CD4-positive, alpha-beta T cell treated with Interleukin-2 at 100 ng/mL for 4 hours (primary cell): Measurements from ENCODE around the gene SOCS1.

Experiments used
- DNase-seq: peaks from one replicate; pipeline ENCODE4 v3.0.0-alpha.2; 2020; ENCODE audit warnings: low spot score

The SOCS1 gene

GRCh38 chr16:11260596-11260966 is 4.6 kb upstream of the SOCS1 start:
- DNase-seq = no peak

DNA sequence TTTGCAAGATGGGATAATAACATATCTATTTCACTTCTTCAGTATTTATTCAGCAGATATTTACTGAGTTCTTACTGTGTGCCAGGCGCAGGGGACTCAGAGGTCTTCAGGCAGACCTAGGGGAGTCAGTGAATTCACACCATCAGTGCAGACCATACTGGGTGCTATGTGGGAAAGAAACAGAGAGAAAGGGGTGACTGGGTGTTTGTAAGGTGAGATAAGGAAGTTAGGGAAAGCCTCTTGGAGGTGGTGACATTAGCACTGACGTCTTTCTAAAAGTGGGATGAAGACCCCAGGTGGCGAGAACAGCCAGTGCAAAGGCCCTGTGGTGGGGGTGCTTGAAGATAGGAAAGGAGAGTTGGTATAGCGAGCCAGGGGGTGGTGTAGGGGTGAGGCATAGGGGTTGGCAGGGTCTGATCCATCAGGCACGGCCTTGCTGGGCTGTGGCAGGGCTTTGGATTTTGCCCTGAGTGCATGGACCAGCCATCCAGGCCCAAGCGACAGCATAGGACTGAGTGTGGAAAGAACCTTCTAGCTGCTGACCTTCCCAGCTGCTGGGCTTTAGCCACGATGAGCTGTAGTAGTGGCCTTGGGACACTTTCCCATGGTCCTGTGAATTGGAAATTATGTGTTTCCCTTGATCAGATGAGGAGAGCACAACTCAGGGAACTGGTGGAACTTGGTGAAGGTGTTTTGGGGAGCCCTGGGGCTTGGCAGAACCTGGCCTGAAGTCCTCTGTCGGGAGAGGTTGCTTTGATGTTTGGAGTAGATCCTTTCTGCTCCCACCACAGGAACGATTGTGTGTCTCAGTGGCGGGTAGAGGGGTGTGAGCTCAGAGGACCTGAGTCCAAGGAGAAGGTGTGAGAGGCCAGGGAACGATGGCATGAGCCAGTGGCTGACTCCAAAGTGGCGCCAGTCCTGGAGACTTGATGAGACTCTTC is 3.9 kb upstream of the SOCS1 start:
- no peak for DNase-seq

GRCh38 chr16:11258553-11259492 is 2.8 kb upstream of the SOCS1 start:
- peak; percentile 55 for DNase-seq

- peak; percentile 74 for DNase-seq
Observed at GRCh38 chr16:11257131-11257938, 1.3 kb upstream of the SOCS1 start.

GRCh38 chr16:11256661-11257130 is 692 bp upstream of the SOCS1 start:
- no peak for DNase-seq

DNA sequence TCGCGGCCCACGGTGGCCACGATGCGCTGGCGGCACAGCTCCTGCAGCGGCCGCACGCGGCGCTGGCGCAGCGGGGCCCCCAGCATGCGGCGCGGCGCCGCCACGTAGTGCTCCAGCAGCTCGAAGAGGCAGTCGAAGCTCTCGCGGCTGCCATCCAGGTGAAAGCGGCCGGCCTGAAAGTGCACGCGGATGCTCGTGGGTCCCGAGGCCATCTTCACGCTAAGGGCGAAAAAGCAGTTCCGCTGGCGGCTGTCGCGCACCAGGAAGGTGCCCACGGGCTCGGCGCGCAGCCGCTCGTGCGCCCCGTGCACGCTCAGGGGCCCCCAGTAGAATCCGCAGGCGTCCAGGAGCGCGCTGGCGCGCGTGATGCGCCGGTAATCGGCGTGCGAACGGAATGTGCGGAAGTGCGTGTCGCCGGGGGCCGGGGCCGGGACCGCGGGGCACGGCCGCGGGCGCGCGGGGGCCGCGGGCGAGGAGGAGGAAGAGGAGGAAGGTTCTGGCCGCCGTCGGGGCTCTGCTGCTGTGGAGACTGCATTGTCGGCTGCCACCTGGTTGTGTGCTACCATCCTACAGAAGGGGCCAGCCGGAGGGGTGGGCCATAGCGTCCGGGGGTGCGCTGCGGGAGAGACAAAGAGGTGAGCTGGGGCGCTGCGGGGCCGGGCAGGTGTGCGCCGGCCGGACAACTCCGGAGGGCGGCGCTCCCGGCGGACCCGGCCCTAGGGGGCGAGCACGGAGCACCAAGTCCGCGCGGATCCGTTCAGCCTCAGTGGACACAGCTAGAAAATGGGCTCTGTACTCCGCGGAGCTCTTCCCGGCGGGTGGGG is 879 bp downstream of the SOCS1 start:
- DNase-seq = peak; percentile 64

- no peak for DNase-seq
Observed at GRCh38 chr16:11253995-11254912, 1.8 kb downstream of the SOCS1 start.

- peak; percentile 66 for DNase-seq
Observed at GRCh38 chr16:11253009-11253994, 2.7 kb downstream of the SOCS1 start.

DNA sequence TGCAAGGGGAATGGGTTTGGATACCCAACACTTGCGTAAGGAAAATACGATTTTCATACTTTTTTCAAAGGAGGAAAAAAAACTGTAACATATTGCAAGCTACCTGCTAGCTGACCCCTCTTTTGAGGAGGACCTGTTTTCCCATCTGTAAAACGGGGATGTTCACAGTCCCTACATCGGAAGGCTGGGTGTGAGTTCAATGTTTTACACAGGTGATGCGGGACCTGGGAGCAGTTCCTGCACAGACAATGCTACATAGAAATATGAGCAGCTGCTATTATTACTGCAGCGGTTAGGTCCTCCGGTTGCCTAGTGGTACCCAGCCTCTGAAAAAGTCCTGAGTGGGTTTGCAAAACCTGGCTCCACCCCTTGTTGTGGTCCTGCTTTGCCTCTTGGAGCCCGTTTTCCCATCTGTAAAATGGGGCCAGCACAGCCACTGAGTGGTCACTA is 3.5 kb downstream of the SOCS1 start:
- DNase-seq = no peak

DNA sequence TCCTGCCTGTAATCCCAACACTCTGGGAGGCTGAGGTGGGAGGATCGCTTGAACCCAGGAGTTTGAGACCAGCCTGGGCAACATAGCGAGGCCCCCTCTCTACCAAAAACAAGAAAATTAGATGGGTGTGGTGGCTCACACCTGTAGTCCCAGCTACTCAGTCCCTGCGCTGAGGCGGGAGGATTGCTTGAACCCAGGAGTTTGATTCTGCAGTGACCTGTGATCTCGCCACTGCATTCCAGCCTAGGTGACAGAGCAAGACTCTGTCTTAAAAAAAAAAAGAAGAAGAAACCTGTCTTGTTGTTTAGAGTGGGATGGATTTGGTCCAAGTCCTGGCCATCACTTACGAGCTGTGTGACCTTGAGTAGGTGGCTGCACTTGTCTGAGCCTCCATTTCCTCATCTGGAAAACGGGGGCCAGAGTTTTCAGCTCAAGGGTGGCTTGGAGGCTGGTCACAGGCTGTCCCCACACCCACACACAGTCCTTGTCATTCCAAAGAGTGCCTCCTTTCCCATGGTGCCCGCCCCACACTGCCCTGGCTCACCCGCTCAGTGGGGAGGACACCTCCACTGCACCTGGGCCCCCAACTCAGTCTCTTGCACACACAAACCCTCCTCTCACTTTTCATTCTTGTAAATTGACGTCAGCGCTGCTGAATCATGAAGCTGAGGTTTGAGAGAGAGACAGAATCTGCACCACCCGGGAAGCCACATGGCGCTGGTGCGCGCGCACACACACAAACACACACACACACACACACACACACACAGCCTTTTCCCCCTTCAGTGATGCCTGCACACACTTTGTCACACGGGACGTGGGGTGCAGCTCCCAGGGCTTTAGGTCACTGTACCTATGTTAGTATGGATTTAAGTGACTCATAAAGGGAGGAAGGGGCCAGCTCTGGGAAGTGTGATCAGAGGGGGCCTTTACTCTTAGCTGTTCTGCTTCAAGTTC is 4.2 kb downstream of the SOCS1 start:
- DNase-seq = peak; percentile 90

DNA sequence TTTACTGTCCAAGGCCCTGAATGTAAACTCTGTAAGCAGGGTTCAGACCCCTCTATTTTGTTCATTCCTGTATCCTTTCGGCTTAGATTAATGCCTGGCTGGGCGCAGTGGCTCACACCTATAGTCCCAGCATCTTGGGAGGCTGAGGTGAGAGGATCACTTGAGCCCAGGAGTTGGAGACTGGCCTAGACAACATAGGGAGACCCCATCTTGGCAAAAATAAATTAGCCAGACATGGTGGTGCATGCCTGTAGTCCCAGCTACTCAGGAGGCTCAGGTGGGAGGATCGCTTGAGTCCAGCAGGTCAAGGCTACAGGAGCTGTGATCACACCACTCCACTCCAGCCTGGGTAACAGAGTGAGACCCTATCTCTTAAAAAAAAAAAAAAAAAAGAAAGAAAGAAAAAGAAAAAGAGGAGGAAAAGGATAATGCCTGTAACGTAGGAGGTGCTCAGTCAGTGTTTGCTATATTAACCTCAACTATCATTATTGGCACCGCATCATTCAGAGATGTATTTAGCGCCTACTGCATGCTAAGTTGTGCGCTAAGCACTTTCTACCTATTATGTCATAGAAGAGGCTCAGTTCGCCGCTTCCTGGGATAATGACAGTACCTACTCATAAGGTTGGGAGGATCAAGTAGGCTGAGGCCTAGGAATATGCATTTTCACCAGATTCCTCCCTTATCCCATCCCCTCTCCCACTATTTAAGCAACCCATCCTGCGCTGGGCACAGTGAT is 5.0 kb downstream of the SOCS1 start:
- DNase-seq = no peak

DNA sequence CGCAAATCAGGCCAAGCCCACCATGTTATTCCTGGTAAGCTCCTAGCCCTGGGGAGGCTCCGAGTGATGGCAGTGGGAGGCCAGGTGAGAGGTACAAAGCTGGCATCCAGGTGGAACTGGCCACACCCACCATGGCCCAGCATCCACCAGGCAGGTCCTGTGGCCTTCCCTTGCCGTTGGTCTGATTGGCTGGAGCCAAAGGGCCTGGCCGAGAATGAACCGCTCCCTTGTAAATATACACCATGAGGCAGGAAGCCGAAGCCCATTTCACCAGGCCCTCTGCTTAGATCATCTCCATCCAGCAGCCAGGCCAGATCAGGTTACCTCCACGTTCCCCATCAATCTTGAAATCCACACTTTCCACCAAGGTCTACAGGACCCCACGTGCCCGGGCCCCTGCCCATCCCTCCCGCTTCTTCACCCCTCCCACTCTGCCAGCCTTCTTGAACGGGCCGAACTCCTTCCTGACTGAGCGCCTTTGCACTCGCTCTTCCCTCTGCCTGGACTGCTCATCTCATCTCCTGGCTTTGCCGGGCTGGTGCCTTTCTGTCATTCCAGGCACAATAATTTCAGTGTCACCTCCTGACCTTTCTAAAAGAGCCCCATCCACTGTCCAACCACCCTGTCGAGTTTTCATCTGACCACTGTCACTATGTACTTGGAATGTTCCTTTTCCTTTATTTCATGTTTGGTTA is 5.8 kb downstream of the SOCS1 start:
- DNase-seq = no peak

GRCh38 chr16:11249233-11250061 is 6.6 kb downstream of the SOCS1 start:
- no peak for DNase-seq

DNA sequence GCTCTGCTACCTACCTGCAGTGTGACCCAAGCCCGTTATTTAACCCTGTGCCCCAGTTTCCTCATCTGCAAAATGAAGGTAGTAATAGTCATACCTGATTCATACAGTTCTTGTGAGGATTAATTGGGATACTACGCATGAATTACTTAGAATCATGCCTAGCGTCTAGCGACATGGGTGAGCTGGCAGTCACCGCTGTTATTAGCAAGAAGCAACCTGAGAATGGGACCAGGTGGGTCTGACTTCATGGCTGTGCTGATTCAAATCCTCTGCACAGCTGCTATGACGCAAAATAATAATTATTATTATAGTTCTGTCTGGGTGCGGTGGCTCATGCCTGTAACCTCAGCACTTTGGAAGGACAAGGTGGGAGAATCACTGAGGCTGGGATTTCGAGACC is 7.9 kb downstream of the SOCS1 start:
- DNase-seq = no peak

DNA sequence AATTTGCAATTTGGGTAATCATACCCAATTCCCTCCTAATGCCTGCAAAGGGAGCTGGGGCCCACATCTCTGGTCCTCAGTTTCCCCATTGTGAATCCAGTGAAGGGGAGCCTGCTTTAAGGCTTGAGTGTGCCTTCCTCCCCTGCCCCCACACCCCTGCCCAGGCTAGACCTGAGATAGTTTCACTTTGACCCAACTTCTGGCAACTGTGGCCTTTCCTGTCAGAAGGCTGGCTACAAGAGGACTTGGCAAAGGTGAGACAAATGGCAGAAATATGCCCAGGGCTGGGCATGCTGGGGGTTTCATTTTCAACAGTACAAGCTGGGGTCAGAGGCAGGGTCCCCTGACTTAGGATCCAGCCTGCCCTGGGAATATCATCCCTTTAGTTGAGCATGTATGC is 10.0 kb downstream of the SOCS1 start:
- no peak for DNase-seq
